Measurements from ENCODE around the gene RERE. TPM values are rescaled to one million over a fixed set of nuclear protein-coding genes. Genes with fewer than 3 reads are reported as not detected.
"Not testable (repeated sequence)": the region's sequence is repeated elsewhere in the genome, so short reads cannot be mapped to it uniquely, and the experiment has no call there.

Gene RERE
- total and polyA plus RNA-seq, 2 donors (not counting 3 experiments of a cell fraction or from before 2014, with no cell fraction given), result 14.1 to 113 TPM

DNA sequence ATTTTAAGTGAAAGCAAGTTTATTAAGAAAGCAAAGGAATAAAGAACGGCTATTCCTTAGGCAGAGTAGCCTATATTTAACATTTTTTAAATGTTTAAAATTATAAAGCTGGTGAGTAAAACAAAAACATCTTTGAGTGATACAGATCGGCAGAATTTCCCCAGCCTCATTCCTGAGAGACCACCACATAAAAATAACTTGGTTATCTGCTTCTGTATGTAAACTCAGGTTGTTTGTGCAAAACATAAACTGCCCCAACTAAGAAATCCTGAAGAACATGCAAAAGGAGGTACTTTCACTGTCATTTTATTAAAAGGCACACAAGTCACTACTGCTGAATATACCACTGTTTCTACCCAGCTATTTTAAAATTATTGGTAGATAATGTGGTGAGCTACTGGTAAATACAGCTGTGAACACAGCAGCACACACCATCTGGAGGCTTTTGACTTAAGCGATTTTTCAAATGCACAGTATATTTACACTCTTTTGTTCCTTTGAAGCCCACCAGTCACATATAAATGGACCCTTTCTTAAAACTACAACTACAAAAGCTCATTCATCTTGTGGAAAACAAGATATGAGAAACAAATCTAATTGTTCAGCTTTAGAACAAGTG, 119.3 kb downstream of the RERE start:
- no peak for DNase-seq (ENCODE audit: low read depth, low spot score)
- Histone ChIP-seq H3K4me2 (ENCODE audit: insufficient read depth, low read length) (no peak overlapping the region), H4K20me1 (replicated peaks; ENCODE audit: control insufficient read depth, extremely low read depth, insufficient read depth, low read length) (peaks cover 3% of the 10 kb centered on the region), H3K36me3 (ENCODE audit: control insufficient read depth in 2 of 2, extremely low read depth in 1 of 2, insufficient read depth in 2 of 2, low read length in 2 of 2) (no peaks in the 10 kb centered on the region), H3K79me2 (ENCODE audit: control insufficient read depth, insufficient read depth, low read length) (peaks cover 83% of the 10 kb centered on the region), H3K27me3 (ENCODE audit: control insufficient read depth in 2 of 2, insufficient read depth in 2 of 2, low read length in 2 of 2) (no peaks in the 10 kb centered on the region), H3K27ac (ENCODE audit: insufficient read depth, low read depth, low read length) (no peak overlapping the region), H3K4me3 (replicated peaks in 1 of 3; ENCODE audit: insufficient read depth in 1 of 3, low read depth in 1 of 3, low read length in 3 of 3) (no peak overlapping the region), H3K9ac (replicated peaks; ENCODE audit: extremely low read depth, insufficient read depth, low read length) (no peak overlapping the region), H3K4me1 (ENCODE audit: control insufficient read depth, extremely low read depth, insufficient read depth, low read length) (peaks cover 13% of the 10 kb centered on the region), H2AFZ (ENCODE audit: low read depth, low read length) (no peak overlapping the region), H3K9me1 (replicated peaks; ENCODE audit: control insufficient read depth, extremely low read depth, insufficient read depth, low read length) (no peaks in the 10 kb centered on the region), H3K9me3 (replicated peaks; ENCODE audit: control insufficient read depth, insufficient read depth, low read length) (no peaks in the 10 kb centered on the region)
- BruUV-seq (replicated peaks), result no TSS peak
- TF ChIP-seq EZH2 (IDR thresholded peaks at IDR 0.05; ENCODE audit: borderline replicate concordance, low read depth, low read length, severe bottlenecking), result no peak
- TF ChIP-seq MYC (IDR thresholded peaks at IDR 0.05; ENCODE audit: low read depth, low read length), result no peak
- no peak for TF ChIP-seq POLR2A (IDR thresholded peaks at IDR 0.05; ENCODE audit: low read depth, low read length)
- TF ChIP-seq FOS (IDR thresholded peaks at IDR 0.05; ENCODE audit: borderline replicate concordance, insufficient read depth, low read length), result no peak
- no peak for TF ChIP-seq CTCF (IDR thresholded peaks at IDR 0.05; ENCODE audit: extremely low read depth in 1 of 2, insufficient read depth in 1 of 2, low read depth in 1 of 2, low read length in 2 of 2)
- TF ChIP-seq GATA2 (IDR thresholded peaks at IDR 0.05; ENCODE audit: insufficient read depth, insufficient read length, low read depth, low read length), result no peak
- TF ChIP-seq POLR2AphosphoS5 (IDR thresholded peaks at IDR 0.05; ENCODE audit: insufficient read depth, low read depth, low read length), result no peak
- TF ChIP-seq, protein P1, sequence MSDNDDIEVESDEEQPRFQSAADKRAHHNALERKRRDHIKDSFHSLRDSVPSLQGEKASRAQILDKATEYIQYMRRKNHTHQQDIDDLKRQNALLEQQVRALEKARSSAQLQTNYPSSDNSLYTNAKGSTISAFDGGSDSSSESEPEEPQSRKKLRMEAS (IDR thresholded peaks at IDR 0.05; ENCODE audit: insufficient read depth, insufficient read length), result no peak
- TF ChIP-seq JUN (IDR thresholded peaks at IDR 0.05; ENCODE audit: borderline replicate concordance, insufficient read depth, insufficient read length, low read depth), result no peak
- dilution Hi-C loops (cut with MboI; ENCODE audit: extremely low pct_ligation_motif_present, low sequenced_read_pairs), result no loop called here
- intact Hi-C loops (cut with micrococcal nuclease), result no loop called here
- FAIRE-seq, result no peak
- ChIA-PET POLR2A (no interaction called here), CTCF (interaction anchor here (1.1 to 1.3 kb wide), 2 partner anchors 28 to 29 kb away, joined by 4 read pairs; no protein-coding TSS in a partner anchor)

GRCh38 chr1:8695442-8695841, 122.0 kb downstream of the RERE start:
- POLR2A ChIA-PET, result interaction anchor here (0.6 kb wide), 2 partner anchors 8 to 305 kb away, joined by 3 to 4 read pairs; no protein-coding TSS in a partner anchor
- FAIRE-seq; intact Hi-C loops (cut with micrococcal nuclease): not testable (repeated sequence)

More at GRCh38 chr1:8695442-8695841, 122.0 kb downstream of the RERE start:
- H3K27me3 ChIP-seq (ENCODE audit: control insufficient read depth in 2 of 2, insufficient read depth in 2 of 2, low read length in 2 of 2); H3K27ac ChIP-seq (ENCODE audit: insufficient read depth, low read depth, low read length); H2AFZ ChIP-seq (ENCODE audit: low read depth, low read length); H3K9me1 ChIP-seq (replicated peaks; ENCODE audit: control insufficient read depth, extremely low read depth, insufficient read depth, low read length); H3K9ac ChIP-seq (replicated peaks; ENCODE audit: extremely low read depth, insufficient read depth, low read length); H3K4me1 ChIP-seq (ENCODE audit: control insufficient read depth, extremely low read depth, insufficient read depth, low read length); H3K36me3 ChIP-seq (ENCODE audit: control insufficient read depth in 2 of 2, extremely low read depth in 1 of 2, insufficient read depth in 2 of 2, low read length in 2 of 2); dilution Hi-C loops (cut with MboI; ENCODE audit: extremely low pct_ligation_motif_present, low sequenced_read_pairs); DNase-seq (ENCODE audit: low read depth, low spot score); H4K20me1 ChIP-seq (replicated peaks; ENCODE audit: control insufficient read depth, extremely low read depth, insufficient read depth, low read length); H3K4me3 ChIP-seq (replicated peaks in 1 of 3; ENCODE audit: insufficient read depth in 1 of 3, low read depth in 1 of 3, low read length in 3 of 3); H3K4me2 ChIP-seq (ENCODE audit: insufficient read depth, low read length); H3K9me3 ChIP-seq (replicated peaks; ENCODE audit: control insufficient read depth, insufficient read depth, low read length); BruUV-seq (replicated peaks): not testable (repeated sequence)
- CTCF ChIA-PET, result interaction anchor here (0.8 to 1.2 kb wide), 5 partner anchors 9 to 153 kb away, joined by 3 to 4 read pairs (median 3); no protein-coding TSS in a partner anchor
- H3K79me2 ChIP-seq (ENCODE audit: control insufficient read depth, insufficient read depth, low read length), result peaks cover 82% of the 10 kb centered on the region
